ENCODE results near the gene NCAPD2.
A peak's percentile ranks its signal among the peaks of the same experiment; 100 is the strongest.

Gene NCAPD2

GRCh38 chr12:6527711-6528110, 33.8 kb downstream of the NCAPD2 start:
- peak overlapping the region; percentile 18 for H3K27ac ChIP-seq (ENCODE audit: low read length)
- no peak overlapping the region for H3K4me3 ChIP-seq (ENCODE audit: low read length in 2 of 2)
- no peaks in the 10 kb centered on the region for H3K9me3 ChIP-seq (ENCODE audit: control insufficient read depth in 2 of 2, low read length in 2 of 2)
- H3K27me3 ChIP-seq (ENCODE audit: control insufficient read depth in 1 of 2, insufficient read depth in 2 of 2, low read length in 2 of 2), result no peaks in the 10 kb centered on the region
- peaks cover 57 to 62% of the 10 kb centered on the region in 2 donors for H3K36me3 ChIP-seq (ENCODE audit: control insufficient read depth in 2 of 2, insufficient read depth in 2 of 2, low read length in 2 of 2)
- H3K9ac ChIP-seq (ENCODE audit: low read length in 2 of 2), result no peak overlapping the region
- H3K4me1 ChIP-seq (ENCODE audit: control insufficient read depth, insufficient read depth, low read length), result peaks cover 10% of the 10 kb centered on the region

GRCh38 chr12:6528539-6529235, 34.8 kb downstream of the NCAPD2 start:
- H3K36me3 ChIP-seq (ENCODE audit: control insufficient read depth in 2 of 2, insufficient read depth in 2 of 2, low read length in 2 of 2), result peaks cover 51 to 58% of the 10 kb centered on the region in 2 donors
- H3K9ac ChIP-seq (ENCODE audit: low read length in 2 of 2), result no peak overlapping the region
- H3K4me1 ChIP-seq (ENCODE audit: control insufficient read depth, insufficient read depth, low read length), result peaks cover 19% of the 10 kb centered on the region
- H3K9me3 ChIP-seq (ENCODE audit: control insufficient read depth in 2 of 2, low read length in 2 of 2), result no peaks in the 10 kb centered on the region
- peak overlapping the region; percentile 18 for H3K27ac ChIP-seq (ENCODE audit: low read length)
- H3K4me3 ChIP-seq (ENCODE audit: low read length in 2 of 2), result no peak overlapping the region
- H3K27me3 ChIP-seq (ENCODE audit: control insufficient read depth in 1 of 2, insufficient read depth in 2 of 2, low read length in 2 of 2), result no peaks in the 10 kb centered on the region

- Histone ChIP-seq H3K27ac (ENCODE audit: low read length) (no peak overlapping the region), H3K9ac (ENCODE audit: low read length in 2 of 2) (no peak overlapping the region), H3K27me3 (ENCODE audit: control insufficient read depth in 1 of 2, insufficient read depth in 2 of 2, low read length in 2 of 2) (no peaks in the 10 kb centered on the region), H3K9me3 (ENCODE audit: control insufficient read depth in 2 of 2, low read length in 2 of 2) (no peaks in the 10 kb centered on the region), H3K4me1 (ENCODE audit: control insufficient read depth, insufficient read depth, low read length) (peaks cover 23% of the 10 kb centered on the region), H3K36me3 (ENCODE audit: control insufficient read depth in 2 of 2, insufficient read depth in 2 of 2, low read length in 2 of 2) (peaks cover 47 to 54% of the 10 kb centered on the region in 2 donors), H3K4me3 (ENCODE audit: low read length in 2 of 2) (no peak overlapping the region)
These were observed 35.4 kb downstream of the NCAPD2 start for GRCh38 chr12:6529291-6529737.

- Histone ChIP-seq H3K9ac (ENCODE audit: low read length in 2 of 2) (no peak overlapping the region), H3K4me1 (ENCODE audit: control insufficient read depth, insufficient read depth, low read length) (peaks cover 28% of the 10 kb centered on the region), H3K27me3 (ENCODE audit: control insufficient read depth in 1 of 2, insufficient read depth in 2 of 2, low read length in 2 of 2) (no peaks in the 10 kb centered on the region), H3K27ac (ENCODE audit: low read length) (peak overlapping the region; percentile 24), H3K4me3 (ENCODE audit: low read length in 2 of 2) (no peak overlapping the region), H3K36me3 (ENCODE audit: control insufficient read depth in 2 of 2, insufficient read depth in 2 of 2, low read length in 2 of 2) (peaks cover 40 to 46% of the 10 kb centered on the region in 2 donors), H3K9me3 (ENCODE audit: control insufficient read depth in 2 of 2, low read length in 2 of 2) (no peaks in the 10 kb centered on the region)
These were observed 36.8 kb downstream of the NCAPD2 start for GRCh38 chr12:6530576-6531260.

- H3K9ac ChIP-seq (ENCODE audit: low read length in 2 of 2), result peak overlapping the region; percentile 79 to 93
- H3K4me1 ChIP-seq (ENCODE audit: control insufficient read depth, insufficient read depth, low read length), result peaks cover 44% of the 10 kb centered on the region
- H3K27ac ChIP-seq (ENCODE audit: low read length), result peak overlapping the region; percentile 93
- H3K4me3 ChIP-seq (ENCODE audit: low read length in 2 of 2), result peak overlapping the region; percentile 80 to 92
- H3K9me3 ChIP-seq (ENCODE audit: control insufficient read depth in 2 of 2, low read length in 2 of 2), result no peaks in the 10 kb centered on the region
- peaks cover 37 to 44% of the 10 kb centered on the region in 2 donors for H3K36me3 ChIP-seq (ENCODE audit: control insufficient read depth in 2 of 2, insufficient read depth in 2 of 2, low read length in 2 of 2)
- no peaks in the 10 kb centered on the region for H3K27me3 ChIP-seq (ENCODE audit: control insufficient read depth in 1 of 2, insufficient read depth in 2 of 2, low read length in 2 of 2)
These were observed 38.4 kb downstream of the NCAPD2 start for GRCh38 chr12:6532051-6532926.

- H3K27ac ChIP-seq (ENCODE audit: low read length), result peak overlapping the region; percentile 93
- no peaks in the 10 kb centered on the region for H3K27me3 ChIP-seq (ENCODE audit: control insufficient read depth in 1 of 2, insufficient read depth in 2 of 2, low read length in 2 of 2)
- no peaks in the 10 kb centered on the region for H3K9me3 ChIP-seq (ENCODE audit: control insufficient read depth in 2 of 2, low read length in 2 of 2)
- peak overlapping the region; percentile 80 to 92 for H3K4me3 ChIP-seq (ENCODE audit: low read length in 2 of 2)
- peak overlapping the region; percentile 79 to 93 for H3K9ac ChIP-seq (ENCODE audit: low read length in 2 of 2)
- H3K4me1 ChIP-seq (ENCODE audit: control insufficient read depth, insufficient read depth, low read length), result peaks cover 52% of the 10 kb centered on the region
- H3K36me3 ChIP-seq (ENCODE audit: control insufficient read depth in 2 of 2, insufficient read depth in 2 of 2, low read length in 2 of 2), result peaks cover 37 to 43% of the 10 kb centered on the region in 2 donors
These were observed 39.2 kb downstream of the NCAPD2 start for GRCh38 chr12:6532927-6533652.

- Histone ChIP-seq H3K27ac (ENCODE audit: low read length) (peak overlapping the region; percentile 93), H3K9me3 (ENCODE audit: control insufficient read depth in 2 of 2, low read length in 2 of 2) (no peaks in the 10 kb centered on the region), H3K4me1 (ENCODE audit: control insufficient read depth, insufficient read depth, low read length) (peaks cover 57% of the 10 kb centered on the region), H3K36me3 (ENCODE audit: control insufficient read depth in 2 of 2, insufficient read depth in 2 of 2, low read length in 2 of 2) (peaks cover 38 to 44% of the 10 kb centered on the region in 2 donors), H3K27me3 (ENCODE audit: control insufficient read depth in 1 of 2, insufficient read depth in 2 of 2, low read length in 2 of 2) (no peaks in the 10 kb centered on the region), H3K9ac (ENCODE audit: low read length in 2 of 2) (peak overlapping the region; percentile 79 to 93), H3K4me3 (ENCODE audit: low read length in 2 of 2) (peak overlapping the region; percentile 80 to 92)
These were observed 39.7 kb downstream of the NCAPD2 start for GRCh38 chr12:6533653-6533922.

- Histone ChIP-seq H3K4me1 (ENCODE audit: control insufficient read depth, insufficient read depth, low read length) (peaks cover 57% of the 10 kb centered on the region), H3K27ac (ENCODE audit: low read length) (peak within 1 kb of the TSS; percentile 93), H3K36me3 (ENCODE audit: control insufficient read depth in 2 of 2, insufficient read depth in 2 of 2, low read length in 2 of 2) (peaks cover 36 to 41% of the 10 kb centered on the region in 2 donors), H3K4me3 (ENCODE audit: low read length in 2 of 2) (peak within 1 kb of the TSS; percentile 80 to 92), H3K9me3 (ENCODE audit: control insufficient read depth in 2 of 2, low read length in 2 of 2) (no peaks in the 10 kb centered on the region), H3K9ac (ENCODE audit: low read length in 2 of 2) (peak within 1 kb of the TSS; percentile 91 to 93), H3K27me3 (ENCODE audit: control insufficient read depth in 1 of 2, insufficient read depth in 2 of 2, low read length in 2 of 2) (no peaks in the 10 kb centered on the region)
These were observed 40.2 kb downstream of the NCAPD2 start, which contains the start of gene GAPDH for GRCh38 chr12:6533923-6534694. Gene GAPDH, plus strand, starts transcription at chr12:6534517. Its CDS starts 316 bp downstream, at chr12:6534833.

- Histone ChIP-seq H3K4me1 (ENCODE audit: control insufficient read depth, insufficient read depth, low read length) (peaks cover 58% of the 10 kb centered on the region), H3K36me3 (ENCODE audit: control insufficient read depth in 2 of 2, insufficient read depth in 2 of 2, low read length in 2 of 2) (peaks cover 36 to 39% of the 10 kb centered on the region in 2 donors), H3K27ac (ENCODE audit: low read length) (peak overlapping the region; percentile 93), H3K9me3 (ENCODE audit: control insufficient read depth in 2 of 2, low read length in 2 of 2) (no peaks in the 10 kb centered on the region), H3K4me3 (ENCODE audit: low read length in 2 of 2) (peak overlapping the region; percentile 71 to 92), H3K9ac (ENCODE audit: low read length in 2 of 2) (peak overlapping the region; percentile 91 to 93), H3K27me3 (ENCODE audit: control insufficient read depth in 1 of 2, insufficient read depth in 2 of 2, low read length in 2 of 2) (no peaks in the 10 kb centered on the region)
These were observed 40.7 kb downstream of the NCAPD2 start for GRCh38 chr12:6534695-6534944.
